NCI-H526 treated with DMSO at 0.1 percent for 48 hours (cell line): ENCODE measurements around the gene PWP2.
"Not testable (repeated sequence)": the region's sequence is repeated elsewhere in the genome, so short reads cannot be mapped to it uniquely, and the experiment has no call there.

Source experiments
- DNase-seq: peaks from one replicate; lab custom pipeline; 2025; lab: John Stamatoyannopoulos, UW

The PWP2 gene

GRCh38 chr21:44138039-44138438, 30.8 kb downstream of the PWP2 start:
- DNase-seq: not testable (repeated sequence)

DNA sequence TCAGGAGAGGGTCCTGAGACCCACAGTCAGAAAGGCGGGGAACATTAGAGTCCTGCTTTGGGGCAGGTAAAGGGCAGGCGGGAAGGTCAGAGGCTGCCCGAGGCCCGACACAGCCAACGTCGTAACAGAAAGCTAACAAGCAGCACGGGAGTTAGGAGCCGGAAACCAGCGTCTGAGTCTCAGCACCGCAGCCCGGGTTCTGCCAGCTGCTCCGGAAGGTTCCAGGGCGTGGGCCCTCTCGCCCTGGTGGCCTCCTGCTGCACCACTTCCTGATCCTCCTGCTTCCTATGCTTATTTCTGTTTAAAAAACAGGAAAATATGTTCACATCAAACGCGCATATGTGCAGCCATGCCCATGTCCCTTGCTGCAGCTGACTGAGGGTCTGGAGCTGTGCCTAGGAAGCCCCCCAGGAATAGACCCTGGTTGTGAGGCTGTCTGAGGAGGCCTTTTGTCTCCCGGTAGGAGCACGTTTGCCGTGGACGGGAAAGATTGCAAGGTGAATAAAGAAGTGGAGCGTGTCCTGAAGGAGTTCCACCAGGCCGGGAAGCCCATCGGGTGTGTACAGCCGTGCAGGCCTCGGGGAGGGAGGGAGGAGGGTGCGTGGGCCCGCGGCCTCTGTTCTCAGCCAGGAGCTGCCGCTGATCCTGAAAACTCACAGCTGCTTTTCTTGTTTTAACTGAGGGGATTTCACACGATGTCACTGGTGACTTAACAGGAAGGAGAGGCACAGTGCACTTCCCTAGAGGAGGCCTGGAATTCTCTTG, 32.8 kb downstream of the PWP2 start:
- not testable (repeated sequence) for DNase-seq

DNA sequence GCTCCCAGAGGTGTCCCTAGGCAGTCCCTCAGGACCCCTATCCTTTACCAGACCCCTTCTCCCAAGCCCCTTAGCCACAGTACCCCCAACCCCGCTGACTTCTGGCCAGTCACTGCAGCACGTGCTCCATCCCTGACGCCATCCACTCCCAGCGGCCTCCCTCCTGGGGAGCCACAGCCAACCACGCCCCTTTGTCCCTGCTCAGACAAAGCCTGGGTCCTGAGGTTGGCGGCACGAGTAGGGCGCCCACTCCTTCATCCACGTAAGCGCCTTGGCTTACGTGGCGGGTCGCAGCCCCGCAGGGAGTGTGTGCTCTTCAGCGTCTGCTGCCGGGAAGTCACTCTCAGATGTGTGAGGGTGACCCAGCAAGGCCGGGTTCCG, 33.3 kb downstream of the PWP2 start:
- not testable (repeated sequence) for DNase-seq

DNA sequence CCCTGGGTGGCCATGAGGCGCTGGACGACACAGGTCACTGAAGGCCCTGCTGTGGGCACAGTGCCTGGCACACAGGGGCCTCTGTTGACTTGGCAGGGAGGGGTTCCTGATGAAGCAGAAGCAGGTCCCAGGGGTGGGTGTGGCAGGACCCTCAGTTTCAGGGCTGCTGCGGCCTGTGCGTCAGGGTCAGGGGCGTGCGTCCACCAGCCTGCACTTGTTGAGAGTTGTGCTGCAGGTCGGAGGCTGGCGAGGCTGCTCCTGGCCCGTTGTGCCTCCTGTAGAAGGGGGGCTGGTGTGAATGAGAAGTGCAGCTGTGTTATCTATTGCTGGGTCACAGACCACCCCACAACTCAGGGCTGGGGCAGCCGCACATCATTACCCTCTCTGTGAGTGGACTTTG, 35.3 kb downstream of the PWP2 start:
- not testable (repeated sequence) for DNase-seq

DNA sequence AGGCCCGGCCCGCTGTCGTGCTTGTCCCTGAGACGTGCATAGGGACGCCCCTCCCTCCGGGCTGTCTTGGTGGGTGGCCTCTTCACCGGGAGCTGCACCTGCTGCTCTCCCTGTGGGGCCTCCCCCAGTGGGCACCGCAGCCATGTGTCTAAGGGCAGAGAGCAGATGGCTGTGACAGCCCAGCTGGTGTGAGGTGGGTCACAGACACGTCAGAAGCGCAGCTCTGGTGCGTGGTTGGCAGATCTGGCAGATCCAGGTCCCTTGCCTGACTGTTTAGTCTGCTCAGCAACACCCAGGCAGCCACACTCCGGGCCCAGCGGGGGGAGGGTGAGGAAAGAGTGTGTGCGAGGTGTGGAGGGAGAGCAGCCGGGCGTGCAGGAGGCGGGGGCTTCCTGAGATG, 36.2 kb downstream of the PWP2 start:
- not testable (repeated sequence) for DNase-seq

DNA sequence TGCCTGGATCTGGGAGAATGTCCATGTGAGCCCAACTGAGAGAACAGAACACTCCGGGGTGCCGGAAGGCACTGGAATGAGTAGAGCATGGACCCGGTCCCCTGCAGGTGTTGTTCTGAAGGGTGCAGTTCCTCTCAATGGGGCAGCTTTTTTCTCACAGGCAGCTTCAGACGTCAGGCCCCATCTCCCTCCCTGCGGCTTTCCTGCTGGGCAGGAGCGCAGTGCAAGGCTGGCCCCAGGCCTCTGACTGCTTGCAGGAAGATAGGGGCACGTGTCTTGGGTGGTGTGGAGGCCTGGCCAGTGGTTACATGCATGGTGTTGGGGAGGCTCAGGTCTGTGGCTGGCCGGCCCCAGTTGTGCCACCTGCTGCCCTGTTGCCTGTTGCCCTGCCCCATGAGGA, 36.8 kb downstream of the PWP2 start:
- not testable (repeated sequence) for DNase-seq

- not testable (repeated sequence) for DNase-seq
These were observed 37.8 kb downstream of the PWP2 start for GRCh38 chr21:44144784-44145602.

GRCh38 chr21:44145616-44146015, 38.4 kb downstream of the PWP2 start:
- DNase-seq: not testable (repeated sequence)

GRCh38 chr21:44147108-44147507, 39.9 kb downstream of the PWP2 start:
- DNase-seq: not testable (repeated sequence)

GRCh38 chr21:44150255-44150654, 43.1 kb downstream of the PWP2 start:
- DNase-seq: not testable (repeated sequence)

GRCh38 chr21:44153214-44153888, 46.2 kb downstream of the PWP2 start:
- DNase-seq: not testable (repeated sequence)

GRCh38 chr21:44153889-44154228, 46.7 kb downstream of the PWP2 start:
- DNase-seq: not testable (repeated sequence)

DNA sequence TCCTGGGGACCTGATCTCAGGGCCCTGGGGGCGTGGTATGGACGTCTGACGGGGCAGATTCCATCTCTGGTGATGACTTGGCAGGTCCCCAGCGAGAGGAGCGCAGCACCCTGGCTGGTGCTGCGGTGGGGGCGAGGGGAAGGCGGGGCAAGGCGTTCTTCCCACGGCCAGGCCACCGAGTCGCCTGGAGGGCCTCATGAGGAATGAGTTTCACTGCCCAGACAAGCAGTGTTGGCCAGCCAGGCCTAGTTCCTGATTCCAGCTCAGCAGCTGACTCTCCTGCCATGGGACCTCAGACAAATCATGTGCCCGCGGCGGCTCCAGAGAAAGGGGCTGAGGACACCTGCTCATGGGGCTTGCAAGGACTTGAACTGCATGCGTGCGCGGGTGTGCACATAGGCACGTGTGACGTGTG, 47.6 kb downstream of the PWP2 start:
- not testable (repeated sequence) for DNase-seq

- DNase-seq: not testable (repeated sequence)
These were observed 48.2 kb downstream of the PWP2 start for GRCh38 chr21:44155231-44155993.

GRCh38 chr21:44155994-44156380, 48.8 kb downstream of the PWP2 start:
- DNase-seq: not testable (repeated sequence)

- DNase-seq: not testable (repeated sequence)
These were observed 50.4 kb downstream of the PWP2 start for GRCh38 chr21:44157439-44158081.

GRCh38 chr21:44158082-44158468, 50.9 kb downstream of the PWP2 start:
- not testable (repeated sequence) for DNase-seq

DNA sequence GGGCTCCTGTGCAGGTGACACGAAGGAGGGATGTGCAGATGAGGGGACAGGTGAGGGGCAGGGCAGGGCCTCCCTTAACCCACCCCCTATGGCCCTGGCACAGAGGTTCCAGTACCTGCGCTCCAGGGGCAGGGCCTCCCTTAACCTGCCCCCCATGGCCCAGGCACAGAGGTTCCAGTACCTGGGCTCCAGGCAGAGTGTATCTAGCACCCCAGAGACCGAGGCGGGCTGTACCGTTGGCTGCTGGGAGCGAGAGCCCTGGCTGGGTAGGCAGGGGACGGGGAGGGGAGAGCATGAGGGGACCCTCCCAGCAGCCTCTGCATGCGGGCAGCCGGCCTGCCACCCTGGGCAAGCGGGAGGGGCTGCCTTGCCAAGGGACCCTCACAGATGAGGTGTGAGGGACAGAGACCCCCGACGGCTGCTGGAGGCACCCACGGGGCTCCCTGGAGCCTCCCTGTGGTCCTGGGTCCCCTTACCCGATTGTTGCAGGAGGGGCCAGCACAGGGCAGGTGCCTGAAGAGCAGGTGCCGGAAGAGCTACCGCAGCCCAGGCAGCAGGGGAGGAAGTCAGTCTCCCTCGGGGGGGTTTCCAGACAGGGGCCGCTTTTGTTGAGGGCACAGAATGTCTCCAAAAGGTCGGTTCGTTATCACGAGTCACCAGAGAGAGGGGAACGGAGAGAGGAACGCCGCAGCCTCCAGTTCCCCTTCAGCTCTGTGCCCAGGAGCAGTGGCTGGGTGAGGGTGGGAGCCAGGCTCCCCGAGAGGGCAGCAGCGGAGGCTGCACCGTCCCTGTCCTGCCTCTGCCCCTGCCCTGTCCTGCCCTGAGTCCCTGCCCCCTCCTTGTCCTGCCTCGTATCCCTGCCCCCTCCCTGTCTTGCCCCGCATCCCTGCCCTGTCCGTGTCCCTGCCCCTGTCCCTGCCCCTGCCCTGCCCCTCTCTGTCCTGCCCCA, 52.4 kb downstream of the PWP2 start:
- DNase-seq: not testable (repeated sequence)

GRCh38 chr21:44160298-44160672, 53.1 kb downstream of the PWP2 start:
- DNase-seq: not testable (repeated sequence)

DNA sequence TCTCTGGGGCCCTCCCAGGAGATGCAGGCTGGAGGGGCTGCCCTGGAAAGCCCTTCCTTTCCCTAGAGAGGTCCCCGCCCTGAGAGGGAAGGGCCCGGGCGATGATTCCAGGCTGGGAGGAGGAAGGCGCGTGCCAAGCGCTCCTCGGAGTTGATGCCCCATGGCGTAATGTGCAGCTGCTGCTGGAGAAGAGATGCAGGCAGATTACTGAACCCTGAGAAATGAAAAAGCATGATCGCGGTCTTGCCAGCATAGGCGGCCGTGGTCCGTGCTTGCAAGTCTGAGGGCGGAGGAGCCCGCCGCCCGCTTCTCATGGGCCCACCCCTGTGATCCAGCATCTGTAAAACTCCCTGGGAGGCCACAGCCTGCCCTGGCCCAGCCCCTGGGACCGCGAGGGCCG, 53.6 kb downstream of the PWP2 start:
- DNase-seq: not testable (repeated sequence)
